OCI-LY3 (cell line): ENCODE data around the gene LCE3B.
"Not testable (repeated sequence)": the region's sequence is repeated elsewhere in the genome, so short reads cannot be mapped to it uniquely, and the experiment has no call there.

ENCODE experiments used
- H2AFZ ChIP-seq: fragments of 200-600, 300-600 bp; shearing (Covaris generic); 2 replicates; pipeline ENCODE4 v1.6.0; 2014; ENCODE audit warnings: antibody characterized with exemption, low read depth, low read length
- H3K27ac ChIP-seq: fragments of 200-600, 300-600 bp; sonication (generic); 2 replicates; pipeline ENCODE4 v1.5.1; 2014; ENCODE audit warnings: mild to moderate bottlenecking, low read length, moderate library complexity, mixed read lengths
- H3K27me3 ChIP-seq: fragments of 200-600, 300-600 bp; sonication (generic); 2 replicates; pipeline ENCODE4 v1.6.1; 2014; ENCODE audit warnings: low read depth, low read length, mixed read lengths
- H3K36me3 ChIP-seq: fragments of 200-600, 300-600 bp; sonication (generic); replicated peaks from 2 replicates; pipeline ENCODE3; 2014; ENCODE audit warnings: low read depth, low read length, mixed read lengths
- H3K4me1 ChIP-seq: fragments of 300-600, 200-600 bp; sonication (generic); 2 replicates; pipeline ENCODE4 v1.6.1; 2014; ENCODE audit warnings: low read length, mixed read lengths
- H3K4me2 ChIP-seq: fragments of 200-600, 300-600 bp; sonication (generic); 2 replicates; pipeline ENCODE4 v1.6.1; 2014; ENCODE audit warnings: low read length, mixed read lengths
- H3K4me3 ChIP-seq: fragments of 300-600, 200-600 bp; sonication (generic); 2 replicates; pipeline ENCODE4 v1.5.1; 2014; ENCODE audit warnings: antibody characterized with exemption, mild to moderate bottlenecking, low read length, moderate library complexity
- H3K79me2 ChIP-seq: fragments of 300-600, 200-600 bp; shearing (Covaris generic); 2 replicates; pipeline ENCODE4 v1.6.1; 2014; ENCODE audit warnings: mild to moderate bottlenecking, low read length, mixed read lengths
- H3K9ac ChIP-seq: fragments of 300-600, 200-600 bp; shearing (Covaris generic); 2 replicates; pipeline ENCODE4 v1.6.0; 2014; ENCODE audit warnings: mild to moderate bottlenecking, low read length, moderate library complexity
- H3K9me3 ChIP-seq: fragments of 200-600, 300-600 bp; shearing (Covaris generic); 2 replicates; pipeline ENCODE4 v1.6.1; 2014; ENCODE audit warnings: low read length, mixed read lengths; ENCODE audit not compliant: insufficient read depth
- H4K20me1 ChIP-seq: fragments of 200-600, 300-600 bp; sonication (generic); 2 replicates; pipeline ENCODE4 v1.6.1; 2016; ENCODE audit warnings: low read length, mixed read lengths; ENCODE audit not compliant: insufficient read depth
- CTCF ChIP-seq: fragments of 200-600, 300-600 bp; sonication (generic); IDR thresholded peaks from 2 replicates; pipeline ENCODE4 v1.5.1; 2014; ENCODE audit warnings: antibody characterized with exemption, low read length, low read depth
- EZH2phosphoT487 ChIP-seq: fragments of 200-600 bp; shearing (Covaris generic); IDR thresholded peaks from 2 replicates; pipeline ENCODE4 v1.6.1; 2018; ENCODE audit warnings: antibody characterized with exemption, mixed run types, low read depth

LCE3B gene

GRCh38 chr1:152577168-152577567 lies 36.4 kb upstream of the LCE3B start:
- no peak overlapping the region for H2AFZ ChIP-seq
- no peak for TF ChIP-seq CTCF
- no peak for TF ChIP-seq EZH2phosphoT487
- H3K4me1 ChIP-seq: peaks cover 17% of the 10 kb centered on the region
- H3K9me3 ChIP-seq: no peaks in the 10 kb centered on the region
- no peaks in the 10 kb centered on the region for H4K20me1 ChIP-seq
- no peaks in the 10 kb centered on the region for H3K36me3 ChIP-seq
- H3K4me2 ChIP-seq: peak overlapping the region; percentile 19
- H3K27ac ChIP-seq: no peak overlapping the region
- no peak overlapping the region for H3K9ac ChIP-seq
- H3K4me3 ChIP-seq: no peak overlapping the region
- peaks cover 26% of the 10 kb centered on the region for H3K27me3 ChIP-seq
- H3K79me2 ChIP-seq: no peaks in the 10 kb centered on the region

DNA sequence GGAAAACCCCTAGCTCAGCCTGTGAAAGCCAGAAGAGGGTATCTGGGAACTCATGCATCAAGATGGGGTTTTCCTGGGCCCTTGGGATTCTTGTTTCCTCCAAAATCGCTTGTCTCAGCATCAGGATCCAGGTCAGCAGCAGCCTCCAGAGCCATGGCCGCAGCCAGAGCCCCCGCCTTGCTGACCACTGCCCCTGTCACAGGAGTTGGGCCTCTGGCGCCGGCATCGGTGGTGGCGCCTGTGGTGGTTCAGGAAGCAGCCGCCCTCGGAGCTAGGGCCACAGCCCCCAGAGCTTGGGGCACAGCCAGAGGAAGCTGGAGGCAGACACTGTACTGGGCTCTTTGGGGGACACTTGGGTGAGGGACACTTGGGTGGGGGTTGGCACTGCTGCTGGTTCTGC lies 34.1 kb upstream of the LCE3B start:
- H3K36me3 ChIP-seq, H3K79me2 ChIP-seq, H3K9me3 ChIP-seq, H2AFZ ChIP-seq, H3K27me3 ChIP-seq, H4K20me1 ChIP-seq, H3K27ac ChIP-seq, H3K4me3 ChIP-seq, H3K9ac ChIP-seq, H3K4me2 ChIP-seq: not testable (repeated sequence)
- peaks cover 17% of the 10 kb centered on the region for H3K4me1 ChIP-seq

GRCh38 chr1:152580433-152580832 lies 33.2 kb upstream of the LCE3B start, which contains the start of gene LCE3D:
TSS of gene LCE3D (minus strand) at chr1:152580516. CDS start at chr1:152579936, 580 bp downstream.
- H4K20me1 ChIP-seq: no peaks in the 10 kb centered on the region
- no peak within 1 kb of the TSS for H3K27ac ChIP-seq
- no peak within 1 kb of the TSS for H3K4me2 ChIP-seq
- H3K27me3 ChIP-seq: no peaks in the 10 kb centered on the region
- no peak within 1 kb of the TSS for H3K4me3 ChIP-seq
- no peaks in the 10 kb centered on the region for H3K79me2 ChIP-seq
- H2AFZ ChIP-seq: no peak within 1 kb of the TSS
- no peak within 1 kb of the TSS for H3K9ac ChIP-seq
- no peaks in the 10 kb centered on the region for H3K9me3 ChIP-seq
- no peak for TF ChIP-seq EZH2phosphoT487
- TF ChIP-seq CTCF: no peak
- no peaks in the 10 kb centered on the region for H3K36me3 ChIP-seq
- H3K4me1 ChIP-seq: peaks cover 17% of the 10 kb centered on the region

GRCh38 chr1:152582647-152583046 lies 31.0 kb upstream of the LCE3B start:
- Histone ChIP-seq H3K36me3 (no peaks in the 10 kb centered on the region), H4K20me1 (no peaks in the 10 kb centered on the region), H3K4me1 (peaks cover 7% of the 10 kb centered on the region), H3K27ac (no peak overlapping the region), H2AFZ (no peak overlapping the region), H3K79me2 (no peaks in the 10 kb centered on the region), H3K9me3 (no peaks in the 10 kb centered on the region), H3K27me3 (no peaks in the 10 kb centered on the region), H3K9ac (no peak overlapping the region), H3K4me3 (no peak overlapping the region), H3K4me2 (no peak overlapping the region)
- TF ChIP-seq EZH2phosphoT487: no peak
- no peak for TF ChIP-seq CTCF

- TF ChIP-seq EZH2phosphoT487: no peak
- TF ChIP-seq CTCF: peak; percentile 32
- H3K36me3 ChIP-seq: no peaks in the 10 kb centered on the region
These were observed 28.0 kb upstream of the LCE3B start for GRCh38 chr1:152585586-152585985.

More at GRCh38 chr1:152585586-152585985, 28.0 kb upstream of the LCE3B start:
- H3K9me3 ChIP-seq: no peaks in the 10 kb centered on the region
- no peak overlapping the region for H3K4me3 ChIP-seq
- no peaks in the 10 kb centered on the region for H3K79me2 ChIP-seq
- H2AFZ ChIP-seq: no peak overlapping the region
- H3K27me3 ChIP-seq: no peaks in the 10 kb centered on the region
- no peak overlapping the region for H3K4me2 ChIP-seq
- no peaks in the 10 kb centered on the region for H4K20me1 ChIP-seq
- H3K4me1 ChIP-seq: no peaks in the 10 kb centered on the region
- H3K27ac ChIP-seq: no peak overlapping the region
- H3K9ac ChIP-seq: no peak overlapping the region
